NCI-H2196 (cell line): ENCODE measurements around the gene PSORS1C2.
"Not testable (repeated sequence)": the region's sequence is repeated elsewhere in the genome, so short reads cannot be mapped to it uniquely, and the experiment has no call there.

ENCODE experiments used
- DNase-seq: peaks from one replicate; lab custom pipeline; 2025; ENCODE audit not compliant: unreplicated experiment; lab: John Stamatoyannopoulos, UW

The PSORS1C2 gene

GRCh38 chr6:31138982-31139381, at the start of gene PSORS1C2:
PSORS1C2 (minus strand) TSS chr6:31139066; CDS start chr6:31139026, 40 bp downstream.
- DNase-seq, result no peak

GRCh38 chr6:31187780-31188194, 48.9 kb upstream of the PSORS1C2 start:
- no peak for DNase-seq

- no peak for DNase-seq
These were observed 47.3 kb upstream of the PSORS1C2 start for GRCh38 chr6:31186052-31186734.

GRCh38 chr6:31185695-31186051, 46.8 kb upstream of the PSORS1C2 start:
- DNase-seq, result not testable (repeated sequence)

- DNase-seq, result not testable (repeated sequence)
These were observed 45.0 kb upstream of the PSORS1C2 start for GRCh38 chr6:31183859-31184258.

GRCh38 chr6:31183287-31183686, 44.4 kb upstream of the PSORS1C2 start:
- DNase-seq, result not testable (repeated sequence)

GRCh38 chr6:31180500-31180899, 41.6 kb upstream of the PSORS1C2 start:
- DNase-seq, result no peak

- no peak for DNase-seq
These were observed 41.0 kb upstream of the PSORS1C2 start for GRCh38 chr6:31179896-31180295.

GRCh38 chr6:31179042-31179386, 40.1 kb upstream of the PSORS1C2 start:
- DNase-seq, result no peak

- peak; percentile 57 for DNase-seq
These were observed 39.5 kb upstream of the PSORS1C2 start for GRCh38 chr6:31178143-31179041.

GRCh38 chr6:31175971-31176370, 37.1 kb upstream of the PSORS1C2 start:
- no peak for DNase-seq

GRCh38 chr6:31174378-31174777, 35.5 kb upstream of the PSORS1C2 start:
- no peak for DNase-seq

GRCh38 chr6:31173406-31173805, 34.5 kb upstream of the PSORS1C2 start:
- no peak for DNase-seq

GRCh38 chr6:31172973-31173384, 34.1 kb upstream of the PSORS1C2 start:
- no peak for DNase-seq

- no peak for DNase-seq
These were observed 33.4 kb upstream of the PSORS1C2 start for GRCh38 chr6:31171931-31172905.

GRCh38 chr6:31170987-31171671, 32.3 kb upstream of the PSORS1C2 start:
- DNase-seq, result no peak

GRCh38 chr6:31170600-31170881, 31.7 kb upstream of the PSORS1C2 start, which contains the start of gene POU5F1:
POU5F1 (minus strand) TSS chr6:31170682; CDS start chr6:31170620, 62 bp downstream.
- no peak for DNase-seq

- not testable (repeated sequence) for DNase-seq
These were observed 31.2 kb upstream of the PSORS1C2 start for GRCh38 chr6:31169858-31170599.

- no peak for DNase-seq
These were observed 30.4 kb upstream of the PSORS1C2 start for GRCh38 chr6:31169123-31169857.
